ENCODE results near the gene ADORA2A.

The ADORA2A gene

GRCh38 chr22:24427500-24428164 lies at the start of gene ADORA2A:
Gene ADORA2A (plus strand): TSS chr22:24427599. CDS start chr22:24433405, 5,806 bp downstream.
- no peak for DNase-seq

GRCh38 chr22:24379536-24379935 lies 47.9 kb upstream of the ADORA2A start:
- DNase-seq: no peak

GRCh38 chr22:24380220-24380904 lies 47.0 kb upstream of the ADORA2A start:
- DNase-seq: no peak

GRCh38 chr22:24380905-24381230 lies 46.5 kb upstream of the ADORA2A start:
- DNase-seq: no peak

- no peak for DNase-seq
These were observed 44.3 kb upstream of the ADORA2A start for GRCh38 chr22:24383061-24383460.

GRCh38 chr22:24384131-24384530 lies 43.3 kb upstream of the ADORA2A start:
- DNase-seq: no peak

- DNase-seq: no peak
These were observed 40.4 kb upstream of the ADORA2A start for GRCh38 chr22:24386937-24387471.

GRCh38 chr22:24389680-24390079 lies 37.7 kb upstream of the ADORA2A start:
- DNase-seq: no peak

- DNase-seq: no peak
These were observed 37.2 kb upstream of the ADORA2A start for GRCh38 chr22:24390156-24390555.

- DNase-seq: no peak
These were observed 36.8 kb upstream of the ADORA2A start for GRCh38 chr22:24390576-24390975.

GRCh38 chr22:24391836-24392217 lies 35.6 kb upstream of the ADORA2A start:
- no peak for DNase-seq

- DNase-seq: no peak
These were observed 35.0 kb upstream of the ADORA2A start for GRCh38 chr22:24392218-24392931.

GRCh38 chr22:24393012-24393559 lies 34.3 kb upstream of the ADORA2A start:
- DNase-seq: no peak

GRCh38 chr22:24393848-24394247 lies 33.6 kb upstream of the ADORA2A start:
- no peak for DNase-seq

GRCh38 chr22:24394254-24394653 lies 33.1 kb upstream of the ADORA2A start:
- DNase-seq: no peak

- DNase-seq: no peak
These were observed 29.0 kb upstream of the ADORA2A start for GRCh38 chr22:24398409-24398808.

- DNase-seq: no peak
These were observed 27.2 kb upstream of the ADORA2A start for GRCh38 chr22:24400034-24400725.

- DNase-seq: no peak
These were observed 26.4 kb upstream of the ADORA2A start for GRCh38 chr22:24400726-24401596.

- DNase-seq: no peak
These were observed 25.4 kb upstream of the ADORA2A start for GRCh38 chr22:24401931-24402367.

- no peak for DNase-seq
These were observed 24.8 kb upstream of the ADORA2A start for GRCh38 chr22:24402460-24403192.

GRCh38 chr22:24403346-24403745 lies 24.1 kb upstream of the ADORA2A start:
- no peak for DNase-seq
